ENCODE measurements around the gene NFATC3. TPM values are rescaled to one million over a fixed set of nuclear protein-coding genes. Genes with fewer than 3 reads are reported as not detected.

Gene NFATC3
- total and polyA plus RNA-seq, 8 donors: 5.5 to 385 (median 20.6) TPM

DNA sequence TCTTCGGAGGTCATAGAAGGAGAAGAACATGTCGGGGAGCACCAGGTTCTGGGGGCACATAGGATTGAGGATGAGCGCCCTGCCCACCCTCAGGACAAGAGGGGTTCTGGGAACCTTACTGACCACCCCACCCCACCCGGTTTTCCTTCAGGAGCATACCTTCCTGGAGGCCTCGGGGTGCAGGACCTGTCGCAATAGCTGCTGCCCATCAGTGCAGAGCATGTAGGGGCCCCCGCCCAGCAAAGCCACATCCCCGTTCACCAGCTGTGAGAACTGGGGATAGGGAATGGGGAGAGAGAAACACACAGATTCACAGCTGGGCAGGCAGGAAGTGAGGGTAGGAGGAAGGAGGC lies 148.6 kb downstream of the NFATC3 start:
- intact Hi-C loops (cut with DNase I; ENCODE audit: low total_unique reads): no loop called here
- no peaks in the 10 kb centered on the region for H3K9me3 ChIP-seq
- H3K4me1 ChIP-seq: peaks cover 43 to 77% (median 57%) of the 10 kb centered on the region in 4 donors
- H3K27me3 ChIP-seq: peaks cover 0 to 5% (median 0%) of the 10 kb centered on the region in 3 donors
- H3K27ac ChIP-seq: peak overlapping the region; percentile 91 to 97 (median 92)
- TF ChIP-seq, protein P1, sequence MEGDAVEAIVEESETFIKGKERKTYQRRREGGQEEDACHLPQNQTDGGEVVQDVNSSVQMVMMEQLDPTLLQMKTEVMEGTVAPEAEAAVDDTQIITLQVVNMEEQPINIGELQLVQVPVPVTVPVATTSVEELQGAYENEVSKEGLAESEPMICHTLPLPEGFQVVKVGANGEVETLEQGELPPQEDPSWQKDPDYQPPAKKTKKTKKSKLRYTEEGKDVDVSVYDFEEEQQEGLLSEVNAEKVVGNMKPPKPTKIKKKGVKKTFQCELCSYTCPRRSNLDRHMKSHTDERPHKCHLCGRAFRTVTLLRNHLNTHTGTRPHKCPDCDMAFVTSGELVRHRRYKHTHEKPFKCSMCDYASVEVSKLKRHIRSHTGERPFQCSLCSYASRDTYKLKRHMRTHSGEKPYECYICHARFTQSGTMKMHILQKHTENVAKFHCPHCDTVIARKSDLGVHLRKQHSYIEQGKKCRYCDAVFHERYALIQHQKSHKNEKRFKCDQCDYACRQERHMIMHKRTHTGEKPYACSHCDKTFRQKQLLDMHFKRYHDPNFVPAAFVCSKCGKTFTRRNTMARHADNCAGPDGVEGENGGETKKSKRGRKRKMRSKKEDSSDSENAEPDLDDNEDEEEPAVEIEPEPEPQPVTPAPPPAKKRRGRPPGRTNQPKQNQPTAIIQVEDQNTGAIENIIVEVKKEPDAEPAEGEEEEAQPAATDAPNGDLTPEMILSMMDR (IDR thresholded peaks at IDR 0.05): no peak
- TF ChIP-seq EP300 (IDR thresholded peaks at IDR 0.05) (no peak), POLR2A (IDR thresholded peaks at IDR 0.05) (no peak), POLR2AphosphoS5 (IDR thresholded peaks at IDR 0.05) (no peak)
- H3K36me3 ChIP-seq: peaks cover 26 to 45% (median 34%) of the 10 kb centered on the region in 4 donors
- WGBS, 5 donors: 36 to 54% (median 40%) methylated on average over 8 of the region's 8 CpGs
- no peak for DNase-seq
- peak overlapping the region; percentile 11 to 63 (median 22) for H3K4me3 ChIP-seq

DNA sequence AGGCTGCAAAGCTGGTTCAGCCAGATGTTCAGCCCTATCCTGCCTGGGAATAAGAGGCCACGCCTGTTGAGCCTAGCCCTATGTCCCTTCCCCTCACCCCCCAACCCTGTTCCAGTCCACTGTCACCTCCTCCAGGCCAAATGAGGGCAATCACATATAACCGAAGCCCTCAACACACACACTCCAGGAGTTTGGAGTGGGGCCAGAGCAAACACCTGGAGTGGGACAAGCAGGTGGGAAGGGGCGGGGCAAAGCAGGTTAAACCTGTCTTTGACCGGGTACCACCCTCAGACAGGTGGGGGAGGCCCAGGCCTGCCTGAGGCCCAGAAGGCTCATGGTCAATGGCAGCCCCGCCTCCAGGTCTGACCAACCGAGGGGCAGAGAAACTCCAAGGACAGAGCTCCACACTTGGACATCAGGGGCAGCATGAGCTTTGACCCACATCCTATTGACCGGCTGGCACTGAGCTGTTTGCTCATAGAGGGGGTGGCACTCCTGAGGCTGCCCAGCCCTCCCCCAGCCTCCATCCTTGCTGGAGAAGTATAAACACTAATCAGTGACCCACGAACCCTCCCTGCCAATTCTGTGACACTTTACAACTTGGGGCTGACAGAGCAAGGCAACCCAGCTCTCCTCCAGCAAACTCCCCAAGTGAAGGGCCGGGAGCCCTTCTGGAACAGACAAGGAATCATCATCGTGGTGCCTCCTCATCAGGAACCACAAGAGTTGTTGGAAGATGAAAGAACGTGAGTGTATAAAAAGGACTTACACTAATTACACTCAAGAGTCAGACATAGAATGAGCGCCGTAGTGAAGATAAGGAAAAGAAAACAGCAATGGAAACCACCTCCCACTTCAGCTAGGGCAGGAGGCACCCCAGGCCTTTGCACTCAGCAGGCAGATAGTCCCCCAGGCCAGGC lies 149.3 kb downstream of the NFATC3 start:
- Histone ChIP-seq H3K36me3 (peaks cover 26 to 39% (median 32%) of the 10 kb centered on the region in 4 donors), H3K9me3 (no peaks in the 10 kb centered on the region), H3K27me3 (peaks cover 0 to 5% (median 0%) of the 10 kb centered on the region in 3 donors), H3K27ac (peak overlapping the region; percentile 91 to 97 (median 92)), H3K4me3 (peak overlapping the region; percentile 53 to 63 (median 58)), H3K4me1 (peaks cover 39 to 71% (median 54%) of the 10 kb centered on the region in 4 donors)
- TF ChIP-seq POLR2A (IDR thresholded peaks at IDR 0.05) (peak in 2 of 4 donors; percentile 23 to 48), POLR2AphosphoS5 (IDR thresholded peaks at IDR 0.05) (peak; percentile 37 to 88 (median 71)), EP300 (IDR thresholded peaks at IDR 0.05) (no peak)
- TF ChIP-seq, protein P1 (IDR thresholded peaks at IDR 0.05): peak in 1 of 7 experiments; percentile 14
- intact Hi-C loops (cut with DNase I; ENCODE audit: low total_unique reads): no loop called here
- WGBS, 5 donors: 18 to 43% (median 30%) methylated on average over 10 to 13 of the region's 13 CpGs
- peak; percentile 96 to 99 for DNase-seq

- Histone ChIP-seq H3K27me3 (peaks cover 0 to 5% (median 0%) of the 10 kb centered on the region in 3 donors), H3K4me1 (peaks cover 47 to 71% (median 60%) of the 10 kb centered on the region in 4 donors), H3K4me3 (peak overlapping the region; percentile 53 to 63 (median 58)), H3K27ac (peak overlapping the region; percentile 91 to 97 (median 92)), H3K9me3 (no peaks in the 10 kb centered on the region), H3K36me3 (peaks cover 19 to 30% (median 25%) of the 10 kb centered on the region in 4 donors)
- DNase-seq: peak; percentile 69 to 79
- intact Hi-C loops (cut with DNase I; ENCODE audit: low total_unique reads): no loop called here
- no peak for TF ChIP-seq EP300 (IDR thresholded peaks at IDR 0.05)
- peak in 2 of 3 donors; percentile 27 to 39 for TF ChIP-seq POLR2AphosphoS5 (IDR thresholded peaks at IDR 0.05)
- 22 to 54% (median 28%) methylated on average over 34 to 73 of the region's 73 CpGs for WGBS, 5 donors
Measured at GRCh38 chr16:68235108-68235886, 150.1 kb downstream of the NFATC3 start.

DNA sequence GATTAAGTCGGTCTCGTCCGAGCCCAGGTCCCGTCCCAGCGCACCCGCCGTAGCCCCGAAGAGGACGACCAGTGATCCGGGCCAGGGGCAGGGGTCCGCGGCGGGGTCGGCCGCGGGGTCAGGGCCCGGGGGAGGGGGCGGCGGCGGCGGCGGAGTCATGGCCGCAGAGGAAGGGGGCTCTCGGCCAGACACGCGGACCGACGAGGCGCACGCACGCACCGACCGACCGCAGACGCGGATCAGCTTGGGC lies 150.6 kb downstream of the NFATC3 start, which contains the start of gene ESRP2:
Gene ESRP2, minus strand, starts transcription at position 241 of the 250 bp plus-strand sequence. Its CDS starts 82 bp downstream, at position 159.
- DNase-seq: no peak
- H3K27me3 ChIP-seq: peaks cover 0 to 5% (median 0%) of the 10 kb centered on the region in 3 donors
- peaks cover 47 to 73% (median 62%) of the 10 kb centered on the region in 4 donors for H3K4me1 ChIP-seq
- H3K36me3 ChIP-seq: peaks cover 15 to 25% (median 20%) of the 10 kb centered on the region in 4 donors
- peak within 1 kb of the TSS; percentile 53 to 63 (median 58) for H3K4me3 ChIP-seq
- intact Hi-C loops (cut with DNase I; ENCODE audit: low total_unique reads): no loop called here
- 0 to 7% (median 3%) methylated on average over 26 to 36 of the region's 36 CpGs; no CpG with 5 or more reads in 1 of the 5 donors for WGBS, 5 donors
- TF ChIP-seq, protein P1 (IDR thresholded peaks at IDR 0.05): no peak
- no peak for TF ChIP-seq POLR2A (IDR thresholded peaks at IDR 0.05)
- H3K27ac ChIP-seq: peak within 1 kb of the TSS; percentile 91 to 97 (median 92)
- no peaks in the 10 kb centered on the region for H3K9me3 ChIP-seq
